Endothelial cell of umbilical vein (primary cell): ENCODE data around the gene SH3RF3.

Experiments
- CTCF ChIP-seq, 2 donors: IDR thresholded peaks; 1 replicate in 1 of 2; 2 replicates in 1 of 2; pipeline ENCODE4 v1.5.1; 2011; ENCODE audit warnings: low read length in 2 of 2, mild to moderate bottlenecking in 2 of 2, moderate library complexity in 2 of 2, control low read depth in 1 of 2, inconsistent platforms in 1 of 2, low read depth in 1 of 2; ENCODE audit not compliant: insufficient read depth in 1 of 2; ENCODE audit errors: extremely low read depth in 1 of 2
- EZH2 ChIP-seq: IDR thresholded peaks from 2 replicates; pipeline ENCODE4 v1.6.1; 2012; ENCODE audit warnings: borderline replicate concordance, low read depth, mild to moderate bottlenecking, moderate library complexity, low read length, inconsistent platforms; ENCODE audit not compliant: severe bottlenecking
- GATA2 ChIP-seq: IDR thresholded peaks from 2 replicates; pipeline ENCODE4 v1.7.0; 2011; ENCODE audit warnings: low read depth, mild to moderate bottlenecking, moderate library complexity, mixed read lengths, low read length; ENCODE audit not compliant: insufficient read length, insufficient read depth
- JUN ChIP-seq: IDR thresholded peaks from 2 replicates; pipeline ENCODE4 v1.6.1; 2011; ENCODE audit warnings: borderline replicate concordance, low read depth; ENCODE audit not compliant: insufficient read length, insufficient read depth
- POLR2A ChIP-seq: IDR thresholded peaks from 2 replicates; pipeline ENCODE4 v1.6.1; 2012; ENCODE audit warnings: low read depth, mild to moderate bottlenecking, control low read depth, low read length

- TF ChIP-seq EZH2 = no peak
- TF ChIP-seq POLR2A = no peak
- no peak for TF ChIP-seq JUN
- TF ChIP-seq GATA2 = no peak
- TF ChIP-seq CTCF (IDR thresholded peaks at IDR 0.05; ENCODE audit: extremely low read depth in 1 of 2, insufficient read depth in 1 of 2, low read depth in 1 of 2, low read length in 2 of 2) = no peak
These were observed 124.2 kb downstream of the SH3RF3 start for GRCh38 chr2:109253217-109253616.
